H1 (cell line): ENCODE data around the gene AP2B1. TPM values are rescaled to one million over a fixed set of nuclear protein-coding genes. Genes with fewer than 3 reads are reported as not detected.

Experiments
- CTCF ChIA-PET: fragments of 300-600 bp; sonication (Branson Sonifier 250); formaldehyde crosslinking; loops from one replicate; lab custom pipeline; 2021; ENCODE audit not compliant: partially characterized antibody; lab: Charles Lee
- POLR2A ChIA-PET: fragments of 300-600 bp; sonication (Branson Sonifier 250); formaldehyde crosslinking; loops from one replicate; lab custom pipeline; 2021; ENCODE audit warnings: inconsistent platforms; ENCODE audit not compliant: partially characterized antibody; lab: Charles Lee
- DNase-seq, 2 experiments: peaks; one replicate each; pipeline versions ENCODE4 v3.0.0 to v3.0.0-alpha.2; 2010 to 2022; ENCODE audit warnings: low spot score in 2 of 2, low read depth in 1 of 2, mixed read lengths in 1 of 2
- FAIRE-seq: peaks from 2 replicates; lab custom pipeline; 2011; peaks lifted over from hg19 to GRCh38; lab: Jason Lieb, UNC
- H2AFZ ChIP-seq: 2 replicates; pipeline ENCODE4 v1.8.1; 2012; ENCODE audit warnings: low read length, inconsistent platforms
- H2AK5ac ChIP-seq: 2 replicates; pipeline ENCODE4 v1.6.1; 2013; ENCODE audit warnings: low read depth, low read length
- H2BK120ac ChIP-seq: replicated peaks from 2 replicates; pipeline ENCODE3; 2013; ENCODE audit warnings: low read depth, low read length, inconsistent platforms
- H2BK12ac ChIP-seq: 2 replicates; pipeline ENCODE4 v1.6.1; 2013; ENCODE audit warnings: low read depth, low read length
- H2BK15ac ChIP-seq: 2 replicates; pipeline ENCODE4 v1.6.1; 2013; ENCODE audit warnings: low read length
- H2BK20ac ChIP-seq: 2 replicates; pipeline ENCODE4 v1.6.1; 2013; ENCODE audit warnings: low read length
- H2BK5ac ChIP-seq: 2 replicates; pipeline ENCODE4 v1.6.1; 2013; ENCODE audit warnings: low read depth, low read length
- H3K14ac ChIP-seq: 2 replicates; pipeline ENCODE4 v1.6.1; 2013; ENCODE audit warnings: inconsistent platforms; ENCODE audit not compliant: insufficient read length
- H3K18ac ChIP-seq: 2 replicates; pipeline ENCODE4 v1.6.1; 2013; ENCODE audit warnings: low read length; ENCODE audit errors: extremely low read depth
- H3K23ac ChIP-seq: 2 replicates; pipeline ENCODE4 v1.6.1; 2013; ENCODE audit warnings: inconsistent platforms; ENCODE audit not compliant: insufficient read length
- H3K23me2 ChIP-seq: 2 replicates; pipeline ENCODE4 v1.6.1; 2013; ENCODE audit warnings: low read depth, low read length
- H3K27ac ChIP-seq: 2 replicates; pipeline ENCODE4 v1.6.1; 2011; ENCODE audit warnings: low read depth, low read length, inconsistent platforms
- H3K27me3 ChIP-seq, 4 experiments: replicated peaks in 1 of 4; 1 replicate in 1 of 4; 2 replicates in 3 of 4; pipeline versions ENCODE4 v1.6.1 to v1.8.1; 2011 to 2013; ENCODE audit warnings: low read length in 3 of 4, mild to moderate bottlenecking in 3 of 4, inconsistent platforms in 2 of 4, mixed read lengths in 2 of 4, moderate library complexity in 1 of 4; ENCODE audit not compliant: control insufficient read depth in 3 of 4, insufficient read depth in 3 of 4; ENCODE audit errors: extremely low read depth in 1 of 4
- H3K36me3 ChIP-seq, 4 experiments: 2 replicates each; pipeline versions ENCODE4 v1.6.1 to v1.8.1; 2011 to 2013; ENCODE audit warnings: mild to moderate bottlenecking in 4 of 4, low read length in 3 of 4, moderate library complexity in 2 of 4, control low read depth in 1 of 4, inconsistent platforms in 1 of 4; ENCODE audit not compliant: insufficient read depth in 4 of 4, control insufficient read depth in 2 of 4
- H3K4ac ChIP-seq: replicated peaks from 2 replicates; pipeline ENCODE3; 2013; ENCODE audit warnings: low read length, low read depth, mixed read lengths, inconsistent platforms; ENCODE audit not compliant: insufficient read length
- H3K4me1 ChIP-seq, 4 experiments: replicated peaks in 1 of 4; 1 replicate in 1 of 4; 2 replicates in 3 of 4; pipeline versions ENCODE4 v1.6.1 to v1.8.1; 2011 to 2013; ENCODE audit warnings: low read length in 3 of 4, inconsistent platforms in 2 of 4, mixed read lengths in 1 of 4; ENCODE audit not compliant: insufficient read depth in 4 of 4, control insufficient read depth in 3 of 4
- H3K4me2 ChIP-seq, 2 experiments: 2 replicates each; pipeline versions ENCODE4 v1.6.1 to v1.8.1; 2011 to 2013; ENCODE audit warnings: low read depth in 2 of 2, low read length in 2 of 2, control low read depth in 1 of 2, inconsistent platforms in 1 of 2, mild to moderate bottlenecking in 1 of 2; ENCODE audit not compliant: insufficient read depth in 1 of 2
- H3K4me3 ChIP-seq, 4 experiments: fragments of 200-600, 300-600 bp in 1 of 4; sonication (generic), shearing (Covaris generic), sonication (Bioruptor Twin) in 1 of 4; 2 replicates each; pipeline versions ENCODE4 v1.5.1 to v1.8.1; 2011 to 2016; ENCODE audit warnings: low read length in 4 of 4, low read depth in 3 of 4, control low read depth in 2 of 4, inconsistent platforms in 2 of 4, mild to moderate bottlenecking in 2 of 4, mixed read lengths in 1 of 4, moderate library complexity in 1 of 4; ENCODE audit not compliant: insufficient read depth in 2 of 4; ENCODE audit errors: extremely low read depth in 1 of 4
- H3K56ac ChIP-seq: replicated peaks from 2 replicates; pipeline ENCODE3; 2013; ENCODE audit warnings: low read depth, mild to moderate bottlenecking, mixed read lengths, low read length, inconsistent platforms; ENCODE audit not compliant: insufficient read length
- H3K79me1 ChIP-seq: 2 replicates; pipeline ENCODE4 v1.6.1; 2013; ENCODE audit warnings: low read depth, low read length, control low read depth
- H3K79me2 ChIP-seq, 2 experiments: 2 replicates each; pipeline versions ENCODE4 v1.6.1 to v1.8.1; 2012 to 2013; ENCODE audit warnings: low read length in 2 of 2, mild to moderate bottlenecking in 2 of 2, inconsistent platforms in 1 of 2; ENCODE audit not compliant: insufficient read depth in 2 of 2, control insufficient read depth in 1 of 2
- H3K9ac ChIP-seq, 4 experiments: replicated peaks in 1 of 4; 1 replicate in 1 of 4; 2 replicates in 3 of 4; pipeline versions ENCODE4 v1.6.1 to v1.8.1; 2011 to 2013; ENCODE audit warnings: low read depth in 3 of 4, low read length in 3 of 4, control low read depth in 2 of 4, mild to moderate bottlenecking in 2 of 4, moderate library complexity in 2 of 4, inconsistent platforms in 1 of 4; ENCODE audit errors: extremely low read depth in 1 of 4
- H3K9me3 ChIP-seq, 2 experiments: 2 replicates each; pipeline versions ENCODE4 v1.6.1 to v1.8.1; 2012 to 2013; ENCODE audit warnings: mild to moderate bottlenecking in 2 of 2, moderate library complexity in 2 of 2, control low read depth in 1 of 2, inconsistent platforms in 1 of 2, low read depth in 1 of 2, low read length in 1 of 2, mixed read lengths in 1 of 2; ENCODE audit not compliant: insufficient read depth in 2 of 2
- H4K20me1 ChIP-seq, 2 experiments: replicated peaks in 1 of 2; 2 replicates each; pipeline versions ENCODE3 to v1.8.1; 2011 to 2013; ENCODE audit warnings: inconsistent platforms in 2 of 2, low read length in 2 of 2, mild to moderate bottlenecking in 1 of 2; ENCODE audit not compliant: insufficient read depth in 2 of 2, control insufficient read depth in 1 of 2
- H4K5ac ChIP-seq: 2 replicates; pipeline ENCODE4 v1.6.1; 2013; ENCODE audit warnings: low read length, low read depth, mixed read lengths, inconsistent platforms; ENCODE audit not compliant: insufficient read length
- H4K8ac ChIP-seq: 2 replicates; pipeline ENCODE4 v1.8.0; 2013; ENCODE audit warnings: mild to moderate bottlenecking, moderate library complexity, low read length, inconsistent platforms; ENCODE audit not compliant: insufficient read depth; ENCODE audit errors: extremely low read depth
- H4K91ac ChIP-seq: replicated peaks from 2 replicates; pipeline ENCODE3; 2013; ENCODE audit warnings: low read length, mixed read lengths, inconsistent platforms; ENCODE audit not compliant: insufficient read length
- BACH1 ChIP-seq: IDR thresholded peaks from 2 replicates; pipeline ENCODE4 v1.6.1; 2012; ENCODE audit warnings: low read length, improper control_type of control experiment
- EZH2 ChIP-seq: fragments of 200-600 bp; sonication (generic); IDR thresholded peaks from 2 replicates; pipeline ENCODE4 v1.7.1; 2012; ENCODE audit warnings: low read depth, mild to moderate bottlenecking, moderate library complexity, low read length, inconsistent platforms; ENCODE audit not compliant: severe bottlenecking
- HDAC6 ChIP-seq: IDR thresholded peaks from one replicate; pipeline ENCODE4 v1.7.1; 2012; ENCODE audit warnings: low read depth, mild to moderate bottlenecking, inconsistent platforms, low read length, moderate library complexity
- NANOG ChIP-seq: IDR thresholded peaks from 2 replicates; pipeline ENCODE4 v1.6.1; 2011; ENCODE audit warnings: low read length, low read depth, mild to moderate bottlenecking, inconsistent platforms; ENCODE audit not compliant: insufficient read depth, poor library complexity, severe bottlenecking
- RBBP5 ChIP-seq: IDR thresholded peaks from 2 replicates; pipeline ENCODE4 v1.7.1; 2012; ENCODE audit warnings: low read depth, mild to moderate bottlenecking, inconsistent platforms, low read length, moderate library complexity, borderline replicate concordance
- SIRT6 ChIP-seq: IDR thresholded peaks from one replicate; pipeline ENCODE4 v1.7.1; 2012; ENCODE audit warnings: low read length, inconsistent platforms
- SP4 ChIP-seq: IDR thresholded peaks from 2 replicates; pipeline ENCODE4 v1.6.1; 2012; ENCODE audit warnings: low read length, inconsistent platforms
- TCF12 ChIP-seq: IDR thresholded peaks from 2 replicates; pipeline ENCODE4 v1.6.1; 2011; ENCODE audit warnings: low read depth, mild to moderate bottlenecking, low read length
- WGBS, 2 experiments: shearing (Covaris generic) in 1 of 2; methylation state at CpG; one replicate each; pipeline versions ENCODE4 v1.1.6 to v1.1.7; 2013 to 2015; ENCODE audit warnings: low lambda C conversion rate in 2 of 2, mixed read lengths in 2 of 2, inconsistent platforms in 1 of 2, low coverage in 1 of 2, missing lambda C conversion rate in 1 of 2; ENCODE audit not compliant: insufficient replicate concordance in 2 of 2, insufficient coverage in 1 of 2, insufficient read length in 1 of 2; ENCODE audit errors: extremely low coverage in 1 of 2, missing lambda C conversion rate in 1 of 2; 5-methylcytosine and 5-hydroxymethylcytosine counted together
- polyA plus RNA-seq, 7 experiments: library from polyadenylated mRNA; depleted of rRNA in 3 of 7; stranded (reverse) in 5 of 7; unstranded in 2 of 7; fragments of >200 nt in 5 of 7; fragments of 200-250 nt in 2 of 7; gene quantifications; 1 replicate in 5 of 7; 2 replicates in 1 of 7; 4 replicates in 1 of 7; pipeline versions ENCODE4 v1.2.1 to v1.2.3, GENCODE V29; 2011 to 2013; ENCODE audit warnings: missing spikeins in 2 of 7, mixed read lengths in 2 of 7
- total RNA-seq: library from RNA; stranded (reverse); fragmentation: NEBNext Ultra II Directional; extraction: Animal tissue kit (Norgen Biotek cat#: 25700); gene quantifications from 2 replicates; pipeline ENCODE4 v1.2.1, GENCODE V29; 2021
- TF ChIP-seq, protein P1 (sequence below): IDR thresholded peaks from 2 replicates; pipeline ENCODE4 v1.6.1; 2012; ENCODE audit warnings: low read length, inconsistent platforms
- TF ChIP-seq, protein P2 (sequence below), 3 experiments: IDR thresholded peaks; 1 replicate in 2 of 3; 2 replicates in 1 of 3; pipeline versions ENCODE4 v1.5.1 to v1.6.1; 2011; ENCODE audit warnings: low read length in 3 of 3, mild to moderate bottlenecking in 3 of 3, inconsistent platforms in 2 of 3, low read depth in 1 of 3, moderate library complexity in 1 of 3; ENCODE audit not compliant: insufficient read depth in 1 of 3; ENCODE audit errors: control extremely low read depth in 1 of 3

AP2B1 gene
- total and polyA plus RNA-seq, 2 of the 8 experiments (the other 6 are each of a cell fraction or from before 2014, with no cell fraction given): 95.5 to 199 TPM

- Histone ChIP-seq H3K27me3 (no peaks in the 10 kb centered on the region; a peak in 2 of 7 replicates), H2AK5ac (no peak overlapping the region), H4K8ac (no peak overlapping the region), H2BK5ac (no peak overlapping the region), H3K56ac (no peak overlapping the region), H3K79me2 (no peaks in the 10 kb centered on the region), H3K4me1 (no peaks in the 10 kb centered on the region), H3K4ac (no peak overlapping the region), H3K36me3 (no peaks in the 10 kb centered on the region), H4K20me1 (no peaks in the 10 kb centered on the region), H2BK12ac (no peak overlapping the region), H3K18ac (no peak overlapping the region), H3K4me2 (no peak overlapping the region), H3K4me3 (no peak overlapping the region), H3K9ac (no peak overlapping the region), H3K14ac (no peak overlapping the region), H4K5ac (no peak overlapping the region), H3K9me3 (no peaks in the 10 kb centered on the region), H2BK120ac (no peak overlapping the region), H3K79me1 (no peaks in the 10 kb centered on the region), H2BK20ac (no peak overlapping the region), H3K27ac (no peak overlapping the region), H4K91ac (no peak overlapping the region), H3K23ac (no peak overlapping the region), H3K23me2 (no peaks in the 10 kb centered on the region), H2AFZ (no peak overlapping the region), H2BK15ac (no peak overlapping the region)
- CTCF ChIA-PET: interaction anchor here (0.7 kb wide), 1 partner anchor 383 kb away, joined by 3 read pairs; no protein-coding TSS in a partner anchor
- POLR2A ChIA-PET: interaction anchor here (1.0 kb wide), 1 partner anchor 23 kb away, joined by 3 read pairs; no protein-coding TSS in a partner anchor
- WGBS, 2 experiments: 87% methylated on average over 1 of the region's 1 CpG; no CpG with 5 or more reads in 1 of the 2 experiments
- FAIRE-seq: no peak
- DNase-seq: no peak
- TF ChIP-seq, protein P1, sequence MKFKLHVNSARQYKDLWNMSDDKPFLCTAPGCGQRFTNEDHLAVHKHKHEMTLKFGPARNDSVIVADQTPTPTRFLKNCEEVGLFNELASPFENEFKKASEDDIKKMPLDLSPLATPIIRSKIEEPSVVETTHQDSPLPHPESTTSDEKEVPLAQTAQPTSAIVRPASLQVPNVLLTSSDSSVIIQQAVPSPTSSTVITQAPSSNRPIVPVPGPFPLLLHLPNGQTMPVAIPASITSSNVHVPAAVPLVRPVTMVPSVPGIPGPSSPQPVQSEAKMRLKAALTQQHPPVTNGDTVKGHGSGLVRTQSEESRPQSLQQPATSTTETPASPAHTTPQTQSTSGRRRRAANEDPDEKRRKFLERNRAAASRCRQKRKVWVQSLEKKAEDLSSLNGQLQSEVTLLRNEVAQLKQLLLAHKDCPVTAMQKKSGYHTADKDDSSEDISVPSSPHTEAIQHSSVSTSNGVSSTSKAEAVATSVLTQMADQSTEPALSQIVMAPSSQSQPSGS: no peak
- no peak for TF ChIP-seq SP4
- no peak for TF ChIP-seq BACH1
- TF ChIP-seq, protein P2, sequence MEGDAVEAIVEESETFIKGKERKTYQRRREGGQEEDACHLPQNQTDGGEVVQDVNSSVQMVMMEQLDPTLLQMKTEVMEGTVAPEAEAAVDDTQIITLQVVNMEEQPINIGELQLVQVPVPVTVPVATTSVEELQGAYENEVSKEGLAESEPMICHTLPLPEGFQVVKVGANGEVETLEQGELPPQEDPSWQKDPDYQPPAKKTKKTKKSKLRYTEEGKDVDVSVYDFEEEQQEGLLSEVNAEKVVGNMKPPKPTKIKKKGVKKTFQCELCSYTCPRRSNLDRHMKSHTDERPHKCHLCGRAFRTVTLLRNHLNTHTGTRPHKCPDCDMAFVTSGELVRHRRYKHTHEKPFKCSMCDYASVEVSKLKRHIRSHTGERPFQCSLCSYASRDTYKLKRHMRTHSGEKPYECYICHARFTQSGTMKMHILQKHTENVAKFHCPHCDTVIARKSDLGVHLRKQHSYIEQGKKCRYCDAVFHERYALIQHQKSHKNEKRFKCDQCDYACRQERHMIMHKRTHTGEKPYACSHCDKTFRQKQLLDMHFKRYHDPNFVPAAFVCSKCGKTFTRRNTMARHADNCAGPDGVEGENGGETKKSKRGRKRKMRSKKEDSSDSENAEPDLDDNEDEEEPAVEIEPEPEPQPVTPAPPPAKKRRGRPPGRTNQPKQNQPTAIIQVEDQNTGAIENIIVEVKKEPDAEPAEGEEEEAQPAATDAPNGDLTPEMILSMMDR (IDR thresholded peaks at IDR 0.05; ENCODE audit: control extremely low read depth in 1 of 3, insufficient read depth in 1 of 3, low read depth in 1 of 3, low read length in 3 of 3): no peak
- TF ChIP-seq TCF12: no peak
- no peak for TF ChIP-seq HDAC6
- TF ChIP-seq RBBP5: no peak
- TF ChIP-seq EZH2: no peak
- no peak for TF ChIP-seq SIRT6
- TF ChIP-seq NANOG: no peak
These were observed 42.0 kb upstream of the AP2B1 start for GRCh38 chr17:35545150-35545549.
